ENCODE measurements around the gene LINGO4. TPM values are rescaled to one million over a fixed set of nuclear protein-coding genes. Genes with fewer than 3 reads are reported as not detected.

Gene LINGO4
- total RNA-seq, 1 experiment from 2014 or later = not detected

DNA sequence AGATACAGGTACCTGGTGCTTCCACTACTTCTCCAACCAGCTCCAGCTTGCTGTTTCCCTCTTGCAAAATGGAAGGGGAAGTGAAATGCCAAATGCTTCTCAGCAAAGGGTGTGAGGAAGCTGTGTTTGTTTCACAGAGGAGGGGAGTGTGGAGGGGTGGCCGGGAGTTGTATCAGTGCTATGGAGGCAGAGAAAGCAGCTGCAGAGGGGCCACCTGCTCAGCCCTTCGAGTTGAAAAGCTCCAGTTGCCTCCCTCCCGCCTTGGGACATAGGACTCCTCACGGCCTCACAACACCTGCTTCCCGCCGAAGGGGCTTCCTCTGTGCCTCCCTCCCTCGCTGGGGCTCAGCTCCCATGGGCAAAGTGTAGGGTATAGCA lies 12.1 kb upstream of the LINGO4 start:
- no TSS peak for BruUV-seq (replicated peaks)
- Histone ChIP-seq H3K9me2 (ENCODE audit: insufficient read depth) (no peaks in the 10 kb centered on the region), H4K20me1 (ENCODE audit: insufficient read depth) (no peaks in the 10 kb centered on the region), H3K27ac (no peak overlapping the region), H3F3A (ENCODE audit: insufficient read depth, low read depth) (0 out of 2 replicates have a peak, but pooled peaks cover 6% of the 10 kb centered on the region), H3K79me2 (ENCODE audit: low read depth) (no peaks in the 10 kb centered on the region), H3K4me3 (no peak overlapping the region), H3K36me3 (ENCODE audit: low read depth) (no peaks in the 10 kb centered on the region), H2AFZ (no peak overlapping the region), H3K27me3 (ENCODE audit: insufficient read depth, low read depth) (no peaks in the 10 kb centered on the region), H3K9me3 (ENCODE audit: insufficient read depth, low read depth) (no peaks in the 10 kb centered on the region), H3K4me2 (no peak overlapping the region), H3K4me1 (replicated peaks; ENCODE audit: insufficient read depth) (peaks cover 20% of the 10 kb centered on the region)
- no peak for TF ChIP-seq EZH2 (IDR thresholded peaks at IDR 0.05; ENCODE audit: low read depth)
- no peak for TF ChIP-seq CTCF (conservative IDR thresholded peaks at IDR 0.05)
- ChIA-PET CTCF (interaction anchor here (0.6 kb wide), 2 partner anchors 17 to 64 kb away, joined by 5 to 7 read pairs; no protein-coding TSS in a partner anchor), POLR2A (ENCODE audit: unreplicated experiment) (no interaction called here)
- intact Hi-C loops (cut with micrococcal nuclease; ENCODE audit: unreplicated experiment) = no loop called here
- DNase-seq = peak in 1 of 2 experiments; percentile 3

- ChIA-PET CTCF (interaction anchor here (0.6 kb wide), 1 partner anchor 65 kb away, joined by 5 read pairs; no protein-coding TSS in a partner anchor), POLR2A (ENCODE audit: unreplicated experiment) (no interaction called here)
- Histone ChIP-seq H3K27me3 (ENCODE audit: insufficient read depth, low read depth) (no peaks in the 10 kb centered on the region), H3K4me2 (no peak overlapping the region), H3K36me3 (ENCODE audit: low read depth) (no peaks in the 10 kb centered on the region), H3K4me3 (no peak overlapping the region), H3K9me3 (ENCODE audit: insufficient read depth, low read depth) (no peaks in the 10 kb centered on the region), H3K4me1 (replicated peaks; ENCODE audit: insufficient read depth) (peaks cover 20% of the 10 kb centered on the region), H3K9me2 (ENCODE audit: insufficient read depth) (no peaks in the 10 kb centered on the region), H3K27ac (no peak overlapping the region), H3F3A (ENCODE audit: insufficient read depth, low read depth) (0 out of 2 replicates have a peak, but pooled peaks cover 6% of the 10 kb centered on the region), H4K20me1 (ENCODE audit: insufficient read depth) (no peaks in the 10 kb centered on the region), H3K79me2 (ENCODE audit: low read depth) (no peaks in the 10 kb centered on the region), H2AFZ (no peak overlapping the region)
- no TSS peak for BruUV-seq (replicated peaks)
- intact Hi-C loops (cut with micrococcal nuclease; ENCODE audit: unreplicated experiment) = no loop called here
- DNase-seq = peak in 1 of 2 experiments; percentile 11
- TF ChIP-seq CTCF (conservative IDR thresholded peaks at IDR 0.05) (no peak), EZH2 (IDR thresholded peaks at IDR 0.05; ENCODE audit: low read depth) (no peak)
These were observed 11.5 kb upstream of the LINGO4 start for GRCh38 chr1:151816548-151817352.

DNA sequence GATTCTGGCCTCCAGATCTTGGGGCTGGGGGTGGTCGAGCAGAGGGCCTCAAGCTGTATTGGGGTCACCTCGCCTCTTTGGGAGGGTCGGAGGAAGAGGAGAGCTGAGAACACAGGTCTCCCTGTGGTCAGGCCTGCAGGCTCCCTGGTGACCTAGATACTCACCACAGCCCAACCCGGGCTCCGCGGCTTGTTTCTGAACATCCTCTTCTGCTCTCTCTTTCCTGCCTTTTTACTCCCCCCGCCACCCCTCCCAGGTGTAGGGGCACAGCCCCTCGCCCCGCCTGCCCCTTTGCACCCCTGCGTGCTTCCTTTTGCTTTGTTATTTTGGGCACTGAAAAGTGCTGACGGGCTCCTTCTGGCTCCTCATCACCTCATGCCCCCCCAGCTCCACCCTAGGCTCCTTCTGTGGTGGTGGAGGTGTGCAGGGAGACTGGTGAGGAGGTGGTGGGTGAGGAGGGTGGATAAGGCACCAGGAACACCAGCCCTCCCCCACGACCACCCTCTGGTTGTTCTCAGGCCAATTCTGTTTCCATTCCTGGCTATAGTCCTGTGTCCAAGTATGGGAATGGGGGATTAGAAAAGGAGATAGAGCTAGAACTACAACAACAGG lies 10.6 kb upstream of the LINGO4 start:
- Histone ChIP-seq H3K27me3 (ENCODE audit: insufficient read depth, low read depth) (no peaks in the 10 kb centered on the region), H3K4me2 (no peak overlapping the region), H3K27ac (no peak overlapping the region), H3F3A (ENCODE audit: insufficient read depth, low read depth) (0 out of 2 replicates have a peak, but pooled peaks cover 5% of the 10 kb centered on the region), H2AFZ (no peak overlapping the region), H3K9me3 (ENCODE audit: insufficient read depth, low read depth) (no peaks in the 10 kb centered on the region), H3K36me3 (ENCODE audit: low read depth) (no peaks in the 10 kb centered on the region), H3K4me1 (replicated peaks; ENCODE audit: insufficient read depth) (peaks cover 12% of the 10 kb centered on the region), H3K79me2 (ENCODE audit: low read depth) (no peaks in the 10 kb centered on the region), H4K20me1 (ENCODE audit: insufficient read depth) (no peaks in the 10 kb centered on the region), H3K9me2 (ENCODE audit: insufficient read depth) (no peaks in the 10 kb centered on the region), H3K4me3 (no peak overlapping the region)
- CTCF ChIA-PET = no interaction called here
- no TSS peak for BruUV-seq (replicated peaks)
- TF ChIP-seq EZH2 (IDR thresholded peaks at IDR 0.05; ENCODE audit: low read depth) (no peak), CTCF (conservative IDR thresholded peaks at IDR 0.05) (no peak)
- no peak for DNase-seq
- intact Hi-C loops (cut with micrococcal nuclease; ENCODE audit: unreplicated experiment) = no loop called here
- POLR2A ChIA-PET (ENCODE audit: unreplicated experiment) = no interaction called here
